GM21619 (cell line): ENCODE measurements around the gene INPP5K.
"Not testable (repeated sequence)": the region's sequence is repeated elsewhere in the genome, so short reads cannot be mapped to it uniquely, and the experiment has no call there.

Experiments
- ATAC-seq: cut with Tn5 transposase; IDR thresholded peaks from one replicate; pipeline ENCODE4 v1.9.1; 2021; ENCODE audit not compliant: unreplicated experiment

The INPP5K gene

DNA sequence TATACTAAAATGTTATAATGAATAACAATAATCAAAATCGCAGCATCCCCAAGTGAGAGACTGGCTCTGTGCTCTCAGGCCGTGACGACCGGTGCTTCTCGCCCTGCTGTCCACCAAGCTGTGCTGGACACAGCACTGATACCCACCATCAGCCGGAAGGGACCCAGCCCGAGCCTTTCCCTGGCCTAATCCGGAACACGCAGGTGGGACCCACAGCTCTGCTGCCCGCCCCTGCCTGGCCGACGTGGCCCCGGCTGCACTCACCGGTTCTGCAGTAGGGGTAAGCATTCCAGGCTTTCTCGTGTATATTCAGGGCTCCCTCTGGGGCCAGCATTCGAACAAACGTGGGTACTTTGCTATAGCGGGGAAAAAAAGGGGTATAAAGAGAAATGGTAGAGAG, 31.6 kb upstream of the INPP5K start:
- no peak for ATAC-seq

GRCh38 chr17:1546292-1546922, 30.0 kb upstream of the INPP5K start:
- no peak for ATAC-seq

- ATAC-seq = no peak
Observed at GRCh38 chr17:1545618-1546017, 29.2 kb upstream of the INPP5K start.

DNA sequence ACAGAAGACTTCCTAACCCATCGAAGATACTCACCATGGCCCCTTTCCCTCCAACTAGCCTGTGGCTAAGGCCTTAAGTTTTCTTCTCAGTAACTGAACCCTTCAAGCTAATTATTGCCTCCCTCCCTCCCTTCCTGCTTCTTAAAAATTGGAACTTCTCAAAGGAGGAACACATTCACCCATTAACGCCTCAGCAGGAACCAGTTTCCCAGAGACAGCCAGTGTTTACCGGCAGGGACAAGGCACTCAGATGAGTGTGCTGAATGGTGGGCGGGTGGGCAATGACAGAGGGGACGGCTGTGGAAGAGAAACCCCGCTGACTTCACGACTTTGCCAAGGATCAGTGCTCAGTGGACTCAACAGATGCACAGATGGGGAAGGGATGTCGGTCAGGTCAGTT, 25.9 kb upstream of the INPP5K start:
- no peak for ATAC-seq

DNA sequence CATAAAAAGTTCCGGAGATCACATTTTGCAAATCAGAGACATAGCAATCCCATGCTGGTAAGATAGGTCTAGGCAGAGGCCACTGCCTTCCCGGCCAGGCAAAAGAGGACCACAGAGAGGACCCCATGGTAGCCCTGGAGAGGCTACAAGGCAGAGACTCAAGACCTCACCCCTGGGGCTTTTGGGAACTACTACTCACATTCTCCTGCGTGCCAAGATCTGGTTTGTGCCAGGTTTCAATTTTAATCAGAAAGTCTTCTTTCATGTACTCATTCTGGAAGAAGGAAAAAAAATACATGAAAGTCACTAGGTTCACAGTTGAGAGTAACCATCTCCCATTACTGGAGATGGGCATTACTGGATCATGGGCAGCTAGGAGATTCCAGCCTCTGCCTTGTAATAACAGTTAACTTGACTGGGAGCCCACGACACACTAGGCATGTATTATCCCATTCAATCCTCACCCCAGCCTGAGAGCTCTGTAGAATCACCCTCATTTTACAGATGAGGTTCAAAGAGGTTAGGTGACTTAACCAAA, 25.0 kb upstream of the INPP5K start:
- ATAC-seq = no peak

- ATAC-seq = no peak
Observed at GRCh38 chr17:1539811-1540210, 23.4 kb upstream of the INPP5K start.

DNA sequence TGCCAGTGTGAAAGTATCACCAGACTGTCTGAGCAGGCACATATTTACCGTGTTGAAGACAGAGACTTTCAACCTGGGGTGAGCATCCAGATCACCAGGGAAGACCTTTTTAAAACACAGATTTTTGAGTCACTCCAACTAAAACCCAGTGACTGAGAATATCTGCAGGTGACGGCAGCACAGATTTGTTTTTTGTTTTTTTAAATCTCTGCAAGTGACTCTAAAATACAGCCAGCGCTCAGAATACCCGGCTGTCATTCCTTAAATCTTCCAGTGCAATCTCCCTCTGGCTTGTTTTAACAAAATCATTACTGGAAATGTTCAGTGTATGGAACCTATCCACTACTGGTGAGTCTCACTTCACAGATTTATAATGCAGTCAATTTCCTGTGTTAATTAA, 19.3 kb upstream of the INPP5K start:
- no peak for ATAC-seq

GRCh38 chr17:1533661-1534325, 17.4 kb upstream of the INPP5K start:
- ATAC-seq = no peak

- ATAC-seq = no peak
Observed at GRCh38 chr17:1532836-1533602, 16.6 kb upstream of the INPP5K start.

- ATAC-seq = no peak
Observed at GRCh38 chr17:1529863-1530262, 13.5 kb upstream of the INPP5K start.

DNA sequence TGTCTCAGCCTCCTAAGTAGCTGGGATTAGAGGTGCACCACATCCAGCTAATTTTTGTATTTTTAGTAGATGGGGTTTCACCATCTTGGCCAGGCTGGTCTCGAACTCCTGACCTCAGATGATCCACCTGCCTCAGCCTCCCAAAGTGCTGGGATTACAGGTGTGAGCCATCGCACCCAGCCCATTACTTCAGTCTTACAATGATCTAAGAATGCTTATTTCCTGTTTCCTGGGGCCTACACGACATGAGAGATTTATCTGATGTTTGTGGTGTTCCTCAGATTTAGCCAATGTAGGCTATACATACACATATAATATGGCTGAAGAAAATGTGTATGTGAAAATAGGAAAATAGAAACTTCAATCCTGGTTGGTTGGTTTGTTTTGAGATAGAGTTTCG, 10.5 kb upstream of the INPP5K start:
- ATAC-seq = not testable (repeated sequence)

GRCh38 chr17:1522626-1523025, 6.2 kb upstream of the INPP5K start:
- ATAC-seq = no peak

- no peak for ATAC-seq
Observed at GRCh38 chr17:1521086-1521640, 4.8 kb upstream of the INPP5K start.

- ATAC-seq = no peak
Observed at GRCh38 chr17:1519678-1520077, 3.3 kb upstream of the INPP5K start.

DNA sequence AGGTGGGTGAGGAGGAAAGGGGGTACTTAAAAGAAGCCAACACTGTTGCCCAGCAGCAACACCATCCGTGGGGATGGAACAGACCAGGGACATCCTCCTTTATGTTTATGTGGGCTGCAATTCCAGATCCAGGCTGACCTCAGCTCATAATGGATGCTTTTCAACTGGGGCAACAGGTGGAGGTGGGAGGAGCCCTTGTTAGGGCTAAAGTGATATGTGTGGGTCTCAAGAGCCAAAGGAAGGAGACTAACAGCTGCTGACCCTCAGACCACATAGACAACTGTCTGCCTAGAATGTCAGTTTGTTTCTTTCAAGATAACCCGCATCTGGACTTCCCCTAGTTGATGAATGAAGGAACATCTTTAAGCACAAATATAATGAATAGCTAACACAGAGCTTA, 2.0 kb upstream of the INPP5K start:
- no peak for ATAC-seq

GRCh38 chr17:1515640-1516387, 598 bp downstream of the INPP5K start:
- ATAC-seq = no peak

- no peak for ATAC-seq
Observed at GRCh38 chr17:1512351-1512750, 4.1 kb downstream of the INPP5K start.

DNA sequence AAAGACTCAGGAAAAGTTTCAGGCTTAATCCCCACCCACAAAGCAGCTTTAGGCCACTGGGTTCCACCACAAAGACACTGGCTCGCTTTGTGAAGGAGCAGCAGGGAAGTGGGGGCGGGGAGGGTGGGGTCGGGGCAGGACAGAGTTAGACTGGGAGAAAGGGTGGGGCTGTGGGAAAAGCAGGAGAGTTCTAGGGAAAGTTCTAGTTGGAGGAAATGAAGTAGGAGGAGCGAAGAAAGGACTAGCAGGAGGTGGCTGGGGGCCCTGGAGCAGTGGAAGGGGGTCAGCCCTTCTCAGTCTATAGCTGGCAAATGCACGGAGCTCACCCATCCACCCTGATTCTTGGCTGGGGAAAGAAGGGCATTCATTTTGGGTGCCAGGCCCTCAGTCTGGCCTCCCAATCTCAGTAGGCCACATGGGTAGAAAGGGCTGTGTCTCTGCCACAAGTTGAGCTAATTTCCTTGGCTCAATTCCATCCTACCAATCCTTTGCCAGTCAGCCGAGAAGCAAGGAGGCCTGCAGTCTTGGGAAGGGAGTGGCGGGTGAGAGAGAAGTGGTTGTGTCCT, 4.6 kb downstream of the INPP5K start:
- ATAC-seq = no peak

- ATAC-seq = no peak
Observed at GRCh38 chr17:1511290-1511689, 5.1 kb downstream of the INPP5K start.

DNA sequence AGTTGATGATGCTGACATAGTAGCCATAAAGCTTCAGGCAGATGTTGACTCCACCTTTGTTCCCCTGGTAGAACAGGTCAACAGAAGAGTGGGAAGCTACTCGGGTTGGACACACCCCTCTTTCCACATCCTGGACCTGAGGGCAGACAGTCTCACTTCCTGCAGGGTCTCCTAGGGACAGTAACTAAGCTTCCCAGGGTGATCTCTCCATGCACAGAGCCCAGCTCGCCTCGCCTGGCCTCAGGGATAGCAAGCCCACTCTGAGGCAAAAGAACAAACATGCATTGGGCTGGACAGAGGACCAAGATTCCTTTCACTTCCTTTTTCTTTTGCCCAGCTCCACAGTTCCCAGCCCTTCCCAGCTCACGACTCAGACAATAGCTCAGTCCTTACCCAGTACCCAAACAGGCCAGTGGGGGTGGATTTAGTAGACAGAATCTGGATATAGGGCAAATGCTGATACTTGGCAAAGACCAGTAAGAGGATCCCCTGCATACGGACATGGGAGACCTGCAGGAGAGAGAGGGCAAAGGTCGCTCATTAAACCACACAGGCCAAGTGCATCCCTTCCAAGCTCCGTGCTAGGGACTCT, 7.0 kb downstream of the INPP5K start:
- no peak for ATAC-seq
